ENCODE data around the gene POM121.
"Not testable (repeated sequence)": the region's sequence is repeated elsewhere in the genome, so short reads cannot be mapped to it uniquely, and the experiment has no call there.

GRCh38 chr7:72968980-72969516, 44.2 kb downstream of the POM121 start, which contains the start of gene TRIM74:
- not testable (repeated sequence) for TF ChIP-seq CTCF (optimal IDR thresholded peaks at IDR 0.05 in 1 of 3, IDR thresholded peaks at IDR 0.05 in 1 of 3, conservative IDR thresholded peaks at IDR 0.05 in 1 of 3; ENCODE audit: extremely low read depth in 1 of 3, insufficient read depth in 2 of 3, low read length in 3 of 3); EZH2 (IDR thresholded peaks at IDR 0.05; ENCODE audit: low read length)
